SKM-1 (cell line): ENCODE data around the gene CNPY4.
A peak's percentile ranks its signal among the peaks of the same experiment; 100 is the strongest.
"Not testable (repeated sequence)": the region's sequence is repeated elsewhere in the genome, so short reads cannot be mapped to it uniquely, and the experiment has no call there.

Experiments used
- DNase-seq: peaks from one replicate; lab custom pipeline; 2025; ENCODE audit not compliant: unreplicated experiment; lab: John Stamatoyannopoulos, UW

CNPY4 gene

DNA sequence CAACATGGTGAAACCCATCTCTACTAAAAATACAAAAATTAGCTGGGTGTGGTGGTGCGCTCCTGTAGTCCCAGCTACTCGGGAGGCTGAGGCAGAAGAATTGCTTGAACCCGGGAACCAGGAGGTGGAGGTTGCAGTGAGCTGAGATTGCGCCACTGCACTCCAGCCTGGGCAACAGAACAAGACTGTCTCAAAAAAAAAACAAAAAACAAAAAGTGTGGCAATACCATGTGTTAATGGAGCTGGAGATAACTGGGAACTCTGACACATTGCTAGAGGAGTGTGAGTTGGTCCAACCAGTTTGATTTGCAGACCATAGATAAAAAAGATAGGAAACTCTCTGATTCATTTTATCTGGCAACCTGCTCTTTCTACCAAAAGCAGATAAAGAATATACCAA, 26.9 kb downstream of the CNPY4 start:
- DNase-seq = not testable (repeated sequence)

DNA sequence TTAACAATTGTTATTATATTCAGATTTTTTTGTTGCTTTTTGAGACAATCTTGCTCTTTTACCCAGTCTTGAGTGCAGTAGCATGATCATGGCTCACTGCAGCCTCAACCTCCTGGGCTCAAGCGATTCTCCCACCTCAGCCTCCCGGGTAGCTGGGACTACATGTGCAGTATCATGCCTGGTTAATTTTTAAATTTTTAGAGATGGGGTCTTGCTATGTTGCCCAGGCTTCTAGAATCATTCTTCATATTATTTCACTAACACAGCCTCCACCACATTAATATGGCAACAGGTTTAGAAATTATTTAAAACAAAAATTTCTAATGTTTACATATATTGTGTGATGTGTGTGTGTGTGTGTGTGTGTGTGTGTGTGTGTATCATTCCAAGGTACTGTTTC, 27.8 kb downstream of the CNPY4 start:
- DNase-seq = no peak

DNA sequence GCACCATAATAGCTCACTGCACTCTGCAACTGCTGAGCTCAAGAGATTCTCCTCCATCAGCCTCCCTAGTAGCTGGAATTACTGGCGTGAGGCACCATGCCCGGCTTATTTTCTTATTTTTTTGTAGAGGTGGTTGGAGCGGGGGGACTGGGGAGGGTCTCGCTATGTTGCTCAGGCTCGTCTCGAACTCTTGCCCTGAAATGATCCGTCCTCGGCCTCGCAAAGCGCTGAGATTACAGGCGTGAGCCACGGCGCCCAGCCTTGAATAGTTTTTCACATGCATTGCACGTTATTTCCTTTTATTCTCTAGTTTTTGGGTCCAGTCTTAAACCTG, 28.8 kb downstream of the CNPY4 start:
- DNase-seq = no peak

DNA sequence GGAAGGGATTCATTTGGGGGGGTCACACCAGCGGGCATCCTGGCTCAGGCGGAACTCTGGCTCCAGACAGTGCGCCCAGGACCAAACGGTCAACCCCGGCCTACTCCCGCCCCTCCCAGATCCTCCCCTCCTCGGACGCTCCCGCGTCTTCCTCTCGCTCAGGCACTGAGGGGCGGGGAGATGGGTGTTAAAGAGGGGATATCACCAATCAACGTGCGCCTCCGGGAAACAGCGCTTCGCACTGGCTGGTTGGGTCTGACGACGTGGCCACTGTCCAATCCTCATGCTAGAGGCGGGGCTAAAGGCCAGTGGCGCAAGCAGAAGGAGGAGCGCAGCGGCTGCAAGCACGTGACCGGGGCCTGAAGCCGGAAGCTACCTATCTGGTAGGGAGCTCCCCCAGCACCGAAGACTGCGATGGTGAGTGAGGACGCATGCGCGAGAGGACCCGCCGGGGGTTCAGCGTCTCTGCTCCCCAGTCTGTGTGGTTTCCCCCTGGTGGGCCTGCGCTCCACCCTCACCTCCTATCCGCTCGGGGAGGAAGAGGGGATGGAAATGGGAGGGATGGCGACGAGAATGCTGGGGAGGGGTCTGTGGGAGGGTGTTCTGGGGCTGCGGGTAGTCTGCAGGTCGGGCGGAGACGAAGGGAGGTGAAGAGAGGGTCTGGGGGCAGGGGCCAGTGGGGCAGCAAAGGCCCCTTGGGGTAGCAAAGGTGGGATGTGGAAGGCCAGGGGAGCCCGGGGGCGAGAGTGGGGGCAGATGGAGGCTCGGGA, 29.3 kb downstream of the CNPY4 start, which contains the start of gene LAMTOR4:
LAMTOR4 (plus strand) TSS at position 360 of the 770 bp plus-strand sequence; CDS start at position 415, 55 bp downstream.
- peak; percentile 99 for DNase-seq

DNA sequence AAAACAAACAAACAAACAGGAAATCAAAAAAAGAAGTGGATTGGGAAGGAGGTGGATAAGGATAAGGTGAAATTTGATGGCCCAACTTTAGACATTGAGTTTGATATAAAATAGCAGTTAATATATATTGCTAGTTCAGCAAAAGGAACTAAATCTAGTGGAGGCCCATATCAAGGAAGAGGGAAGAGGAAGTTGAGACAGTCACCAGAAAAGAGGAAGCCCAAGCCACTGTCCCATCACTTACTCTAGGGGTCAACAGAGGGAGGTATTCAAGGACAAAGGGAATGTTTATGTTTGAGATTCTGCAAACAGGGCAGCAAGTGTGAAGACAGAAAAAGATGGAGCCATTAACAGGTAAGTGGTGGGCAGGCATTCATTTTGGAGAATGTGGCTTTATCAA, 33.0 kb downstream of the CNPY4 start:
- peak; percentile 89 for DNase-seq

DNA sequence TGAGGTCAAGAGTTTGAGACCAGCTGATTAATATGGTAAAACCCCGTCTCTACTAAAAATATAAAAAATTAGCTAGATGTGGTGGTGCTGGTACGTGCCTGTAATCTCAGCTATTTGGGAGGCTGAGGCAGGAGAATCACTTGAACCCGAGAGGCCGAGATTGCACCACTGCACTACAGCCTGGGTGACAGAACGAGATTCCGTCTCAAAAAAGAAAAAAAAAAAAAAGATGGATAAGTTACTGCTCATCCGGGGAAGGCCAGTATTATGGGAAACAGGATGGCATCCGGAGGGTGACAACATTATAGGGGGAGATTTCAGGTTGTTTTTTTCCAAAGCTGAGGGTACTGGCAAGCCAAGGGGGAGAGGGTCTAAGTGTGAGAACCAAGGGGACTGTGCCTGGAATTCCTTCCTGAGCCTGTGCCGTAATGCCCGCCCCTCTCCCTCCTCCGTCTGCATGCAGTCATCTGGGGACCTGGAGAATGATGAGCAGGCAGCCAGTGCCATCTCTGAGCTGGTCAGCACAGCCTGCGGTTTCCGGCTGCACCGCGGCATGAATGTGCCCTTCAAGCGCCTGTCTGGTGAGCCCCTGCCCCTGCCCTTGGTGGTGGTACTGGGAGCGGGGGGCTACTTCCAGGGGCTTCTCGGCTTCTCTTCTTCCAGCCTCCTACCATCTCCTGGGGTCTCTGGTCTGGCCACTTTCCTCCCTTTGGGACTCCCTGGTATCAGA, 33.7 kb downstream of the CNPY4 start:
- DNase-seq = no peak

DNA sequence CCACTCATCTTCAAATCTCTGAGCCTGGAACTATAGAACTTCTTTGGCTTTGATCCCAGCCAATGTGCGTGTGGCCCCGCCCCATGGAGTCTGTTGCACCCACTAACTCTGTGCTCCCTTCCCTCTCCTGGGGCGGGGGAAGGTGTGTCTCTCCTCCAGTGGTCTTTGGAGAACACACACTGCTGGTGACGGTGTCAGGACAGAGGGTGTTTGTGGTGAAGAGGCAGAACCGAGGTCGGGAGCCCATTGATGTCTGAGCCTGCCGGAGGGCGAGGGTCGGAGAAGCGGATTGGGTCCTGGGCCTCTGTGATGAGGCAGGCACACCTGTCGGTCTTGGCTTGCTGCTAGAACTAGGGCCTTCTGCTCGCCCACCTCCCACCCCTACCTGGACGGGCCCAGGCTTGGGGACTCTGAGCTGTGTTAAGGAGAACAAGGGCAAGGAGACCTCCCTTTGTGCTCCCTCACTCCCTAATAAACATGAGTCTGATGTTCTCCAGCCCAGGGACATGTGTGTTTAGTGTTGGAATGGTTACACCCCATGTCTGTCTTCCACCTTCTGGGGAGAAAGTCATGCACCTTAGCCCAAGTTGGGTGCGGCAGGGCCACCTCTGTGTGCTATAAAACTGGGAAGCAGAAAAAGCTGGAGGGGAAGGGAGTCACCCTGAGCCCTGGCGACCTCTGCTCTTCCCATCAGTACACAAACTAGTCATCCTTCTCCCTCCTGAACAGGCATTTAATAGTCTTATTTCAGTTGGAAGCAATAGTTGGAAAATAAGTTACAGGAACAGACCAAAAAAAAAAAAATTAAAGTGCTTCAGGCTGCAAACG, 34.5 kb downstream of the CNPY4 start:
- DNase-seq = no peak

DNA sequence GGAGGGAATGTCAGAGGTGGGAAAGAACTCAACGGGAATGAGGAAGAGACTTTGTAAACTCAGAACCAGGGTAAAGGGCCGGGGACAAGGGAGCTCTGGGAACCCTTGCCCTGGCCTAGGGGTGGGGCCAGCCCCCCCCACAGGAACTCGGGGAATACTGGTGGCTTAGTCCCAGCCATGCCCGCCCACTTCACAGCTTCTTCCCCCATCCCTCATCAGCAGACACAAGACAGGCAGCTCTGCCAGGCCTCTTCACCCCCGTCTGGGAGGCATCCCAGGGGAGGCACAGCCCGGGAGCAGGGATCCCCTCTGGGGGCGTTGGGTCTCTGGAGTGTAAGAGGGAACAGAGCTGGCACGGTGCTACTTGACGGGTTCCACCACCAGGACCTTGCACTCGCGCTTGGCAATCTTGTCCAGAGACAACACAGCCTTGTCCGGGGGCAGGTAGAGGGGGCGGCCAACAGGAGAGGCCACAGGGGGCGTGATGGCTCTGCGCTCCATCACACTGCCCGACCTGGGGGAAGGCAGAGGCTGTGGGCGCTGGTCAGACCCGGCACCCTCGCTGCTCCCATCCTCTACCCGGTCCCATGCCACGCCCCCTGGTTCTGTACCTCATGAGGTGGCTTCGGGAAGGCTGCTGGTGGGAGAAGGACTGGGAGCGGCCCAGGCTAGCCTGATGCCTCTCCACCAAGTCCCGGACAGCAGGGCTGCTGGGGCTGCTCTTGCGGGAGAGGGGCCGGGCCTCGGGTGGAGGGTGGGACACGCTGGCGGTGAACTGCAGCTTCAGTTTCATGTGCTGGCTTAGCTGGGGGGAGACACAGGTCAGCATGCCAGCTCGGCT, 35.4 kb downstream of the CNPY4 start:
- DNase-seq = no peak

DNA sequence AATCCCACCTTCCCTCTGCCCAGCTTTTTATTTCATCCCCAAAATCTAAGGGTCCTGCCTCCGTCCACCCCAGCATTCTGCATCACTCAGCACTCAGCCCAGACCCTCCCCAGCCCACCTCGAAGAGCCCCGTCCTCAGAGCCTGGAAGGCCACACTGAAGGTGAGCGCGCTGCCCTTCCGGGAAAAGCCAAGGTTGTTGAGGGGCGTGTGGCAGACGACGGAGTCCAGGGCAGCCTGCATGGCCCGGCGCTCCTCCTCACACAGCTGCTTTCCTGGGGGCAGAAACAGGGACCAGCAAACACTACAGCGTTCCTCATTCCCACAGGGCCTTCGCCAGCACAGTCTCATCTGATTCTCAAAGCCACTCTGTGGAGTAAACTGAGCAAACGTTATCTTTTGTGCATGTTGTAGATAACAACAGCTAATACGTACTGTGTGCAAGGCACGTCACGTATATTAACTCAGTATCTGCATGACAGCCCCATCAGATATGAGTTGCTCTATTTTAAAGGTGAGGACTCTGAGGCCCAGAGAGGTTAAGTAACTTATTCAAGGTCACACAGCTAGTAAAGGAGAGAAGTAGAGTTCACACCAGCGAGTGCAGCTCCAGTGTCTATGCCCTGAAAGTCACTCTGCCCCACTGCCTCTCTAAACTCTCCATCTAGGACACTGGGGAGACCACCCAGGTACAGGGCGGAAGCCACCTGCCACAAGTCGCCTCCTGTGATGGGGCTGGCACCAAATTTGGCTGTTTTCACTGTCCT, 36.3 kb downstream of the CNPY4 start:
- DNase-seq = no peak

DNA sequence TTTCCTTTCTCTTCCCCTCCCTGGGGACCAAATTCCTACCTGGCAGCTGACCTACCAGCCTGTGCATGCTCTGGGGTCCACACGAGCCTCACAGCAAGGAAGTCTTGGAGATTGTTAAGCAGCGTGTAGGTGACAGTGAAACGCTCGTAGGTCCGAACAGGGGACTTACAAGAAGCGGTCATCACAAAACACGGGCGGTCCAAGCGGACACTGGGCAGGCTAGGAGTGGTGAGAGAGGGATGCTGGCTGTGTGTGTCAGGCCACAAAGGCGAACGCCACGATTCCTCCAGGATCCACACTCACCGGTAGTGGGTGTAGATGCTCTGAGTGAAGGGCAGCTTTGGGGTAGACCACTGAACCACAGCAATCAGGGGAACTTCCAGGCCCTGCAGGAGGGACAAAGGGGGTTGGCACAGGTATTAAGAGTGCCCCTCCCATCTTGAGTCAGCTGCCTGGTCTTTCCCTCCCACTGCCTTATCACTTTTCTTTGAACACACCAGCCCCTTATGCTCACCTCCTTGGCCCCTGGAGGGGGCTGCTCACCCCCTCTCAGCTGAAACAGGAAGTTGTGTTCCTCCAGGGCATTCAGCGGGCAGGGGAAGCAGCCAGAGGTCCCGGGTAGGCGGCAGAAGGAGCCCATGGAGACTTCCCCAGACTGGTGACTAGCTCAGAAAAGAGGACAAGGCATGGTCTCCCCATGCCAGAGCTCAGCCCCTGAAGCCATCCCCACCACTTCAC, 37.1 kb downstream of the CNPY4 start:
- no peak for DNase-seq

DNA sequence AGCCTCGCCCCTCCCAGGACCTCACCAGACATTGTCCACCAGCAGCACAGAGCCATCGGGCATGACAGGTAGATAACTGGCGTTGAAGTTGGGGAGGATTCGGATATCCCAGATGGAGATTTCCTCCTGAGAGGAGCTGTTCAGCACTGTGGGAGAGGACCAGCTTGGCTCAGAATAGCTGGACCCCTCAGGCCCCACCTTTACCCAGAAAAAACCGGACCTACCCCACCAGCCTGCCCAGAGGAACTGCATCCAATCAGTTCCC, 37.6 kb downstream of the CNPY4 start:
- DNase-seq = no peak

DNA sequence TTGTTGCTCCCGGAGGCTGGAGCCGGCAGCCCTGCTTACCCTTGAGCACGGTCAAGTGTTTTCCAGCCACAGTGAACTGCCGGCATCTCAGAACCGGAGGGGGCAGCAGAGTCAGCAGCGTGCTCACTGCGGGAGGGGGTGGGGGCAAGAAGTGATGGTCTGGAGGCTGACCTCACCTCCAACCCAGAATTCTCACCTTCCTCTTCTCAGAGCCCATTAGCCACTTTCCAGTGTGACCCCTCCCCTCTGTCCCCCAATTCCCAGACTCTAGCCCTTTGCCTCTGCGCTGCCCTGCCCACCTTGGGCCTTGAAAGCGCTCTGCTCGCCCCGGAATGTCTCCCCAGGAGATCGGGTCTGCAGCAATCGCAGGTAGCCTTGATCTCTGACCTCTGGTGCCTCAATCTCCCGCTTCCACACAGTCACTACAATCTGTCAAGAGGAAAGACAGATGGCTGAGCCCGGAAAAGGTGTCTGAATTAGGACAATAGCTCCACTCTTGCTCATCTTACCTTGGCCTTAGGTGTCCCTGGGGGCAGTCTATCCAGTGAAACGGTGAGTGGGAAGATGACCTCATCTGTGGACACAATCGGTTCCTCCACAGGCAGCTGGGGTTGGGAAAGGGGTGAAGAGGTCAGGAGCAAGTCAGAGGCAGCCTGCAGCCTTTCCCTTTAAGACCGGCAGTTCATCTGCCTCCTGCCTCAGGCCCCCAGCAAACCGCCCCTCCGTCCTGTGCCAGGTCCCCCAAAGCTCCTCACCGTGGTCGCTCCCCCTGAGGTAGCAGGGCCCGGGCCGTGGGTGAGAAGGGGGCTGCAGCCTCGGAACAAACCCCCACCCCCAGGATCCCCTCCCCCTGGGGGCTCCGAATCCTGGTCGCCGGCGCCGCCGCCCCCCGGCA, 38.1 kb downstream of the CNPY4 start:
- no peak for DNase-seq

DNA sequence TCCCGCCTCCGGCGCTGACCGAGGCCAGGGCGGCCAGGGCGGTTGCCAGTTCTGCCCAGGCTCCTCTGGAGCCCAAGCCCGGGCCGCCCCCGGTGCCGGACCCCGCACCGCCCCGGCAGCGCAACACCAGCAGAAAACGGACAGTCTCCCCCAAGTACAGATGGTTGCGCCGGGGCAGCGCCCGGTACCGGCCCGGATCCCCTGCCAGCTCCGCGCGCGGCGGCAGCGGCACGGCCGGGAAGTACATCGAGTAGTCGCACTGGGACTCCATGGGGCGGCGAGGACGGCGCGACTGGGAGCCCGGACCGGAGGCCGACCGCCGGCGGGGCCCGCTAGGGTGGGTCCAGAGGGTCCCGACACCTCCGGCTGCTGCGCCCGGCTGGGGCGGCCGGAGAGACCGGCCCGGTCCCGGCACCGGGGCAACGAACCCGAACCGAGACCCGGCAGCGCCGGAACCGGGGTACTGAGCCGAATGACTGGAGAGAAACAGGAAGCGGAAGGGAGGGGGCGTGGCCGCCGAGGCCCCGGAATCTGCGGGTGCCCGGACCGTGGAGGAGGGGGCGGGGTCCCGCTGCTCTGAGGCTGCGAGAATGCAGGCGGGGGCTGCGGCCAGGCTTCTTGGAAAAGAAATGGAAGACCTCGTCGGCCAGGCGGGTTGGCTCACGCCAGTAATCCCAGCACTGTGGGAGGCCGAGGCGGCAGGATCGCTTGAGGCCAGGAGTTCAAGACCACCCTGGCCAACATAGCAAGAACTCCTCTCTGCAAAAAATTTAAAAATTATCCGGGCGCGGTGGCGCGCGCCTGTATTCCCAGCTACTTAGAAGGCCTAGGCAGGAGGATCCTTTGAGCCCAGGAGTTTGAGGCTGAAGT, 39.0 kb downstream of the CNPY4 start, which contains the start of gene TRAPPC14:
TRAPPC14 (minus strand) TSS at position 495 of the 870 bp plus-strand sequence; CDS start at position 271, 224 bp downstream.
- peak; percentile 71 for DNase-seq

DNA sequence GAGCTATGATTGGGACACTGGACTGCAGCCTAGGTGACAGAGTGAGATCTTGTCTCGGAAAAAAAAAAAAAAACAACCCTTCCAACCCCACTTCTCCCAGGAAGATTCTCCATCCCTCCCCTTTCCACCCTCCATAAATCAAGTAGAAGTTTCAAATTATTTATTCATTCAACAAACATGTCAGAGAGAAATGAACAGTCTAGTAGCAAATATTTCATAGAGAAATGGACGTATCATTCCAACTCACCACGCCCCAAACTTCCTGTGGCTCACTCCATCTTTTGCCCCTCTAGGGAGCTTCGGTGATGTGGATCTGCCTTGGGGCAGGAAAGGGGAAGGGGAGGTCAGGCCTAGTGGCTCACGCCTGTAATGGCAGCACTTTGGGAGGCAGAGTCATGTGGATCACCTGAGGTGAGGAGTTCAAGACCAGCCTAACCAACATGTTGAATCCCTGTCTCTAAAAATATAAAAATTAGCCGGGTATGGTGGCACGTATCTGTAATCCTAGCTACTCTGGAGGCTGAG, 39.7 kb downstream of the CNPY4 start:
- DNase-seq = no peak

DNA sequence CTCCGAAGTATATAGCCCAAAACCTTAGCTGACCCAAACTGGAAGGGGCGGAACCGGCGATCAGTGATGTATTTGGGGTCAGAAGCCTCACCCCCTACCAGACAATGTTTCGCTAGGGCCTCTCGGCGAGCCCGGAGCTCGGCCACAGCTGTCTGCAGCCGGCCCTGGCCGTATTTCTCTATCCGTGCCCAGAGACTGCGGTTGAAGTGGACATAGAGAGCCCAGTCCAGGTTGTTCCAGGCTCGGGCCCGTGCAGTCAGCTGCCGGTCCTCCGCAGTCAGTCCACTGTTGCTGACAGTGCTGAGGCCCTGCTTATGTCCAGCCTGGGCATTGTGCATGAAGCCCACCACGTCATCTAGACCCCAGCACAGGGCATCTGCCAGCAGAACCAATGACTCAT, 40.6 kb downstream of the CNPY4 start:
- no peak for DNase-seq

DNA sequence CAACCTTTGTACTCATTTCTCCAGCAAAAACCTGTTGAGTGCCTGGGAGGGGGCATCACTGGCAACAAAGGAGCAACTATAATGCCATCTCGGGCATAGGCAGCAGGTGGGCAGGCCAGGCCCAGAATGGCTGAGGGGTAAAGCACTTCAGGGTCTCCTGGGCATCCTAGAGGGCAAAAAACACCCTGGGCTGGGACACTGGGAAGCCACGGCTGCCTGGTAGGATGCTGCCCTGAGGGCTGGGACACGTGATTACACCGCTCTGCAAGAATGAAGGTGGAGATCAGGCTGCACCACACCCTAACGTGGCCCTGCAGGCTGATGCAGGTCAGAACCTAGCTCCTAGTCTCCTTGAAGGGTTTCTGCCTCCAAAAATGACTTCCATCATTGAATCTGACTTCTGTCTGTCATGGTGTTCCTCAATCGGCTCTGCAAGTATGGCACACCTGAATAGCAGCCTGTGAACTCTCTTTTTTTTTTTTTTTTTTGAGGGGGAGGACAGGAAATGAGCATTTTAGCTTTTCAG, 43.6 kb downstream of the CNPY4 start:
- DNase-seq = no peak

DNA sequence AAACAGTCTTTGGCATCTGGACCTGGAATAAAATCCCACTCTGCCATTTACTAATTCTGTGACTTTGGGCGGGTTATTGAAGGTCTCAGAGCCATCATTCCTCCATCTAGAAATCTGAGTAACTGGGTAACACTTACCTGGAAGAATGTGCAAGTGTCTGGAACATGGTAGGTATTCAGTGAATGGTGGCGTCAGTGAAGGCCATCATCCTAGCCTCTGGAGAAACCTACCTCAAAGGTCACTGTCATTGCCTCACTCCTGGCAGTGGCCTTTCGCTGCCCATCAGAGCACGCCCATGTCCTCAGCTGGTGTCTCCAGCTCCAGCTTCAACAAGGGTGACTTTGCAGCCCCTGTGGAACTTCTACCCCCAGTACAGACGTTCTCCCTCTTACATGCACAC, 44.4 kb downstream of the CNPY4 start:
- DNase-seq = no peak
